ENCODE data around the gene GSG1.
"Not testable (repeated sequence)": the region's sequence is repeated elsewhere in the genome, so short reads cannot be mapped to it uniquely, and the experiment has no call there.

The GSG1 gene

DNA sequence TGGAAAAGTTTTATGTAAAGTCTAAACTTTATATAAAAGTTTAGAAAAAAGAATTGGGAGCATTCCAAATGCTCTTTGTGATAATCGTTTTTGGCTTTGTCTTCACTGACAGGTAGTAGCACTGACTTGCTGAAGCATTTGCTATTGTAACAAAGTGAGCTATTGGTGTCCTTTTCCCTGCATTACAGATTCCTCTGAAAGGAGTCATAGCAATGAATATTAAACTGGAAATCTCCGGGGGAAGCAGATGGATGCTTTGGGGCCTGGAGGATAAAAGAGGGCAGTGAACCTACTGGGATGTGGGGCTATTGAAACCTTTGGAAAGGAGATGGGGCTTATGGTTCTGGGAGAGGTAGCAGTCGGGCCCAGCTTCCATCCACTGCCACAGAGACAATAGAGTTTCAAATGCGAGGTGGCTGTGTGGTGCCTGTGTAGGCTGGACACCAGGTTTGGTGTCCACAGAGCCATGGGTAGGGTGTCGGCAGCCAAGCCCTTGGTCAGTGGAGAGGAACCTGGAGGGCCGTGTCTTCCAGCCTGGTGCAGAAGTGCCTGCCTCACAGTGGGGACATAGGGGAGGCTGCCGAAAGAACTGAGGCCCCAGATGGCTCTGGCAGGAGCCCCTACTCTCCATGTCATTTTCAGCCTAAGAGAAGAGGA is 10.1 kb downstream of the GSG1 start:
- no peak for DNase-seq (ENCODE audit: extremely low read depth in 1 of 2, low read depth in 1 of 2)

DNA sequence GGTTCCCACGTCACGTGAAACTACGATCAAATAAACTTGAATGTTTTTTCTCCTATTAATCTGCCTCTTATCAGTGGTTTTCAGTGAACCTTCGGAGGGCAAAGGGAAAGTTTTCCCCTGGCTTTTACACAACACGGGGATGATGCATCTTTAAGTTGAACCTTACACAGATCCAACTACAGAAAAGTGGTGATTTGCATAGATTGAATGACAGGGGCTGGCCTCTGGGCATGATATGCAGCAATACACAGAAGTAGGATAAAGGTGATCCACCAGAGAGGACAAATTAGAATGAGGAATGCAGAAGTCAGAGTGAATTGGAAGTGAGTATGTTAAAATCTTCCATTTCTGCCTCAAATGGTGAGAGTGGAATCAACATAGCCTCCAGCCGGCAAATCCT is 11.6 kb downstream of the GSG1 start:
- no peak for DNase-seq (ENCODE audit: extremely low read depth in 1 of 2, low read depth in 1 of 2)

DNA sequence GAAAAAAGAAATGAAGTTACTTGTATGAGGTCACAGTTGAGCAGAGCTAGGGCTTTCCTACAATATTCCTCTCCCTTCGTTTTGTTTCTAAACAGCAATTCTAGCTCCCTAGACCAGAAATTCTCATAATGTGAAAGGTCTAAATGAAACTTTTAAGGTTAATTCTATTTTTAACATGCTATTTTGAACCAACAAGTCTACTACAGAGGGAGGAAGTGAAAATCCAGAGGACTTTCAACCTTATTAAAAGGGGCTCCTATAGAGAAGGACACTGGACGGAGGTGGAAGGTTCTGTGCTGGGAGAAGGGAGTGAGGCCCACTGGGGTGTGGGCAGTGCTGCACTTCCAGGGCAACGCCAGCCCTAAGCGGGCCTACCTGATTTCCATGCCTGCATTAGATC is 13.4 kb downstream of the GSG1 start:
- no peak for DNase-seq (ENCODE audit: extremely low read depth in 1 of 2, low read depth in 1 of 2)

DNA sequence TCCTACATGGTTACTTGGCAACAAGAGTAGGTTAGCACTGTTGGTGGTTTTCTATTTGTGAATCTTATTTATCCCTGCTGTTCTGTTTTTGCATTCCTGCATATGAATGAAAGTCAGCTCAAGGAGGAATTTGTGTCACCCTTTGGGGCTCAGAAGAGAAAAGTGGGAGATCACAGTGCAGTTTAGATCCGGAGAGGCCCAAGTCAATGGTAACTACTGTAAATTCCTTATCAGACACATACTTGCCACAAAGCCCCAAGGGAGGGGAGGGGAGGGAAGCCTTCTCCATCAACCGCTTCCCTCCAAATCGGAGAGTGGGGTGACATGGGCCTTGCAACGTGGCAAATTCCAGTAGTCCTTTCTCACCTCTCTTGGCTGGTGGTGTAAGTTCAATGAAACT is 15.0 kb downstream of the GSG1 start:
- DNase-seq (ENCODE audit: extremely low read depth in 1 of 2, low read depth in 1 of 2) = no peak

DNA sequence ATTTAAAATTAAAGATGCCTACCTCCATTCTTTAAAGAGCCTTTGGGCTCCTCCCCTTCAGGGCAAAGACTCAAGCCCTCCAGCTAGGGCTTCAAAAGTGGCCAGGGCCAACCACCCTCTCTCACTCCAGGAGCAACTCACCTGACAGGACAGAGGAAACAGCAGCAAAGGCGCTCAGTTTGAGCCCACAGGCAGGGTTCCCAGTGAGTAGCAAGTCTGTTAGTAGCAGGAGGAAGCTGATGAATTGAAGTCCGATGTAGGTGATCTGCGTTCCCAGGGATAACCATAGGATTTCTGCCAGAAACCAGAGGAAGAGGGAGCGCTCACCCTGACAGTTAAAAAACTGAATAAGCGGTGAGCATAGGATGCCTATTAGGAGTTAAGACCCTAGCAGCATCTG is 15.7 kb downstream of the GSG1 start:
- no peak for DNase-seq (ENCODE audit: extremely low read depth in 1 of 2, low read depth in 1 of 2)

DNA sequence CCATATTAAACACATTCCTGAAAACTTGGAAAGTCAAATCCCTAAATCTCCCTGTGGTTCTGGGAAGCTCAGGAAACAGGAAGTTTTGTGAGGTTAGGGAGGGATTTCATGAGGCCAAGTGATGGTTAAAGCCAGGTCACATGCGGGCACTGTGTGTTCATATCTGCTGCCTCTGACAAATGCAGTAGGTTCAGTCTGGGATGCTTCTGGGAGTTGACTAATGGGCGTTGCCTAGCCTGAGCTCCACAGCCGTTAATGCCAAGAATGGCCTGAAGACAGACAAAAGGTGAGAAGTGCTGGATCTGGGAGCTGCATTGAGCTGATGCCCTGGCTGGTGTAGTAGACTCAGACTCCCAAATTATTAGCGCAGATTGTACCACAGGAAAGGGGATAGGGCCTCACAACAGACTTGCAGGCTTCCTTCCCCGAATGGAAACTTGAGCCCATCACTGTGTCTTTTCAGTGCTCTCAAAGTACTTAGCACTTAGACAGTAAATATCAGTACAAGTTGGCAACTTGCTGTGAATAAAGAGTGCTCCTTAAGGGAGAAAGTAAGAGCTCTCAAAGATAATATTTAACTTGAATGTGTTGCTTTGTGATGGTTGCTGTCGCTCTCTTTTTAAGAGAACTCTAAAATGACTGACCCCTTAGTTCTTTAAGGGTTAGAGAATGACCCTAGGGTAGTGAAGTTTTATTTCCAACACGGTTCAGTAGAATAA is 17.3 kb downstream of the GSG1 start:
- no peak for DNase-seq (ENCODE audit: extremely low read depth in 1 of 2, low read depth in 1 of 2)

DNA sequence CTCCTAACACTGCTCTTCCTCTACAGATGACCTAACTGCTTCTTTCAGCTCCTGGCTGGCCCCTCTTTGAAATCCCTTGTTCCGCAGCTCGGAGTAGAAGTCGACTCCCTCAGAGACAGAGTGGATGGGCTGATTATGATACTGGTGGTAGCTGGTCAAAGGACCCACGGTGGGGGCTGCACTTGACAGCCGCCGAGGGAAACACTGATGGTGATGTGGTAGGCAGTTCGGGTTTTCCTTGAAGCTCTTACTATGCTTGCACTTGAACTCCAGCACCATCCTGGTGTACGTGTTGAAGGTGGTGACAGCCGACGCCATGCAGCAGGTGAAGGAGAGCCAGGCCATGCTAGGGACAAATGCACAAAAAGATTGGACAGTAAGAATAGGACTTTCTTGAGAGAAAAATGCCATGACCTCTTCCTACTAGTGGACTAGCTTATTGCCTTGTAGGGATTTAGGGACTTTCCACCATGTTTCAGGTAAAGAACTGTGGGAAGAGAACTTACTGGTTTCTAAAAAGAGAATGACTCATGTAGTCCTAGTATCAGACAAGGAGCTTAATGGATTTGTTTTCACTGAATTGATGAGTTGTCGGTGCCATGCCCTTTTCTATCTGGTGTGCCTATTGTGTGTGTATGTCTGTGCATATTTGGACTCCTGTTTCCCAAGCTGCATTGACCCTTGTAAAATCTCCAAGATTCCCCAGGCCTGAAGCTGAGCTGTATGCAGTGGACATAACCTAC is 18.4 kb downstream of the GSG1 start:
- DNase-seq (ENCODE audit: extremely low read depth in 1 of 2, low read depth in 1 of 2) = no peak

DNA sequence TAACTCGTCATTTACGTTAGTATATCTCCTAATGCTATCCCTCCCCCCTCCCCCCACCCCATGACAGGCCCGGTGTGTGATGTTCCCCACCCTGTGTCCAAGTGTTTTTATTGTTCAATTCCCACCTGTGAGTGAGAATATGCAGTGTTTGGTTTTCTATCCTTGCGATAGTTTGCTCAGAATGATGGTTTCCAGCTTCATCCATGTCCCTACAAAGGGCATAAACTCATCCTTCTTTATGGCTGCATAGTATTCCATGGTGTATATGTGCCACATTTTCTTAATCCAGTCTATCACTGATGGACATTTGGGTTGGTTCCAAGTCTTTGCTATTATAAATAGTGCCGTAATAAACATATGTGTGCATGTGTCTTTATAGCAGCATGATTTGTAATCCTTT is 19.8 kb downstream of the GSG1 start:
- DNase-seq (ENCODE audit: extremely low read depth in 1 of 2, low read depth in 1 of 2) = not testable (repeated sequence)

DNA sequence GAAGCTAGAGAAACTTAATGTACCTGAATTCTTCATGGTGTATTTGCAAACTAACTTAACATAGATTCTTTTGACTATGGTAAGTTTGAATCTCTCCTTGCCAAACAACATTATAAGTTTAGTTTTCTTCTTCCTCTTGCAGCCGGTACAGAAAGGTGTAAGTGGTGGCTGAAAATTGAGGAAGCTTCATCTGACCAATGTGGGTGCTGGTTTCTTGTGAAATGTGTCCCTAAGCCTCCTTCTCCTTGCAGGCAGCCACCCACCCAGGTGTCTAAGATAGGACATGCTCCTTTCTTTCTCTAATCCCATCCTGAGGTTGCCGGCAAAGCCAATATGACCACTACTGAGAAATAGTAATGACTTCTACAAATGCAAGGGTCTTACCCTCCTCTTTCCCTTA is 20.6 kb downstream of the GSG1 start:
- no peak for DNase-seq (ENCODE audit: extremely low read depth in 1 of 2, low read depth in 1 of 2)

DNA sequence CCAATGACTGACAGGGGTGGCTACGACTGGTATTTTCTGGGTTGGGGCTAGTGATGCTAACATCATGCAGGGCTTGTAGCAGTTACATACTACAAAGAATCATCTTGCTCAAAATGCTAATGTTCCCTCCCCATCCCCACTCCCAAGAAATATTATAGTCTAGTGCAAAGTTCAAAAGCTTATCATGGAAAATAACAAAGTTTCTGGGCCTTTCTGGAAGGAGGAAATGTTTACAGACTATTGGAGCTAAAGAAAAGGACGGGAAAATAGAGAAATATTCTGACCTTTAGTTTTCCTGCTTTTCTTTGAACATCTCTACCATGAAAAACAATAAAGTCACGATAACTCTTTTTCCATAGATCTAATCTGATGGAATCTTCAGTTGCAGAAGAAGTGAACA is 23.2 kb downstream of the GSG1 start:
- no peak for DNase-seq (ENCODE audit: extremely low read depth in 1 of 2, low read depth in 1 of 2)

DNA sequence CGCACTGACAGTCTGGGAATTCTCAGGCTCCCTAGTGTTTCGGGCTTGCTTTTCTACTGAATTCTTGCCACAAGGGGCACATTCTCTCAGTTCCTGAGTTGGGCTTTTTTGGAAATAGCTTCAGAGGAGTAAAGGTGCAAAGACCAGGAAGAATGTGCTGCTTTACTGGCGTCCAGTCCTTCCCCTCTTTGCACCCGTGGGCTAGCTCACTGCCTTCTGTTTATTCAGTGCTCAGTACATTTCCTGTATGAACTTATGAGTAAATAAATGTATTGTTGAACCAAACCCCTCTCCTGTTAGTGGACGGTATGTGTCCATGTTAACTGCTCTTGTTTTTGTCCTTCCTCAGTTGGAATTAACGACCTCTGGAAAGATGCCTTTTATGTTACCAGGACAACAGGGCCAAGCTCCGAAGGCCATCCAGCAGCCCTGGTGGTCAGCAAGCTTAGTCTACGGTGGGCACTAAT is 24.0 kb downstream of the GSG1 start:
- no peak for DNase-seq (ENCODE audit: extremely low read depth in 1 of 2, low read depth in 1 of 2)

DNA sequence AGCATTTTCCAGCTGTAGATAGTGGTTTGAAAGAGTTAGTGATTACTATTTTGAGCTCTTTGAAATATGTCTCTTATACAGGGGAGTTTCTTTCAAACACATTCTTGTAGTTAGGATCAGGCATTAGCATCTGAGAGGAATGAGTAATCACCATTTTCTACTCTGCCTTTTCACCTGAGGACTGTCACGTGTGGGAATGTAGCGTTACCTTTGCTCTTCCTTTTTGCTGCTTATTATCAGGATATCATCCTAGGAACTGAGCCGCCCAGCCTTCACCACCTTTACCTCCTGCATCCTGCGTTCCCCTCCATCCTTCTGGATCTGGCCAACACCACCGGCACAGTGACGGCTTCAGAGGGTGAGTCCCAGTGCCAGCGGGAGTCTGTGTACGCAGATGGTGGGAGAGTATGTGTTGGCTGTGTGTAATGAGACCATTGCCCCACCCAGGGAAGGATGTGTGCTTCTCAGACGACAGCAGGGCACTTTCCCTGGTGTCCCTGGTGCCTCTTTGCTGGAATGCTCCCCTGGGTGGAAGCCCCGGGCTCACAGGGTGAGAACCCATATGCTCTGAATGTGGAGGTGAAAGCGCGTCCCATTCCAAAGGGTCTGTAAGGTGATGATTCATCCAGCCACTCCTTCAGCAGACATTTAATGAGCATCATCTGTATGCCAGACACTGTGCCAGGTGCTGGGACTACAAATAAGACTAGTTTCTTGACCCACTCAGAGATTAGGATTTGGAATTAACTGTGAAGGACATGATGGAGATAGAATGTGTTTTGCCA is 27.5 kb downstream of the GSG1 start:
- DNase-seq (ENCODE audit: extremely low read depth in 1 of 2, low read depth in 1 of 2) = no peak

DNA sequence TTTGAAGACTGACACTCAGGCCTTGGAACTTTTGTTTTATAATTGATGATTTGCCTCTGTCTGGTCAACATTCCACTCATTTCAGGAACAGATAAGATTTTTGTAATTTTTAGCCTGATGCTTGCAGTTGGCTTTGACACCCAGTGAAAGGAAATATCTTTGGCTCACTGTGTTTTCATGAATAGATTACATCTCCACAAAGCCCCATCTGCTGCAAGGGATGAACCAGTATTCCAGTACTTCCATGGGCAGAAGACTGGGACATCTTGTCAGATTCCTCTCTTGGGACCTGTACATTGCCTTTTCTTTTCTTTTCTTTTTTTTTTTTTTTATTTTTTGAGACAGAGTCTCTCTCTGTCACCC is 28.4 kb downstream of the GSG1 start:
- DNase-seq (ENCODE audit: extremely low read depth in 1 of 2, low read depth in 1 of 2) = no peak

DNA sequence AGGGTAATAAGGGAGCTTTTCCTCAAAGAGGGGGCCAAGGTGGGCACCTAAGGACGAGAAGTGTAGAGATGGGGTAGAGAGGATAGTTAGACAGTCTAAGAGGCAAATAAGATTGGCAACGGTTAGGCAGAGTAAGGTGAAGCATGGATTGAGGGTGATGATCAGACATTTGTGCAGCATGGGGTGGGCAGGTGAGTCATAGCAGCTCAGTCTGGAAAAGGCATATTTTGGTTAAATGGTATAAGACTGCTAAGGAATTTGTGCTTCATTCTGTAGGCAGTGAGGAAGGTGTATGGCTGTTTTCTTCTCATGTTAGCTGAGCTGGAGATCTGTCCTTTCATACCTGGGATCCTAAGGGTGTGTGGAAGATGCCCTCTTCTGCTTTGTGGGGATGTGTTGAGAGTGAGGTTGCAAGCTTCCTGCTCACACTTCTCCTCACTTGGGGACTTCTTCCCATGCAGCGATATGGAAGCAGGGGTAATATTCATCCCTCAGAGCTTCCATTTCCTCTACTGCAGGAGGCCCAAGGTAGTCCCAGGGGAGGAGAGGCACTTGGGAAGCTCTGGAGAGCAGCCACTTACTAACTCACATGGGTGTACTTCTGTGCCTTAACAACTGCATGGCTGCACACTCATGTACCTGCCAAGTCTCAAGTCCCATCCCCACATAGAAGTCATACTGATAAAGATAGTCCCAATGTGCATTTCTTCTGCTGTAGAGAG is 28.9 kb downstream of the GSG1 start:
- DNase-seq (ENCODE audit: extremely low read depth in 1 of 2, low read depth in 1 of 2) = no peak

DNA sequence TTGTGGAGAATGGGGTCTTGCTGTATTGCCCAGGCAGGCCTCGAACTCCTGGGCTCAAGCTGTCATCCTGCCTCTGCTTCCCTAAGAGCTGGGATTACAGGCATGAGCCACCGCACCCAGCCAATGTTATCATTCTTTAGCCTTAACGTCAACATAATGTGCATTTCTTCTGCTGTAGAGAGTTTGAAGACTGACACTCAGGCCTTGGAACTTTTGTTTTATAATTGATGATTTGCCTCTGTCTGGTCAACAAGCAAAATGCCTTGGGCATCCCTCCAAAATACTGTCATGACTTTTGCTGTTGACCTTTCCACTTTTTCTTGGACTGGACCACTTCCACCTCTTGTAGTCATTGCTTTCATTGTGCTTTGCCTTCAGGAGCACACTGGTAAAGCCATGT is 30.3 kb downstream of the GSG1 start:
- no peak for DNase-seq (ENCODE audit: extremely low read depth in 1 of 2, low read depth in 1 of 2)

DNA sequence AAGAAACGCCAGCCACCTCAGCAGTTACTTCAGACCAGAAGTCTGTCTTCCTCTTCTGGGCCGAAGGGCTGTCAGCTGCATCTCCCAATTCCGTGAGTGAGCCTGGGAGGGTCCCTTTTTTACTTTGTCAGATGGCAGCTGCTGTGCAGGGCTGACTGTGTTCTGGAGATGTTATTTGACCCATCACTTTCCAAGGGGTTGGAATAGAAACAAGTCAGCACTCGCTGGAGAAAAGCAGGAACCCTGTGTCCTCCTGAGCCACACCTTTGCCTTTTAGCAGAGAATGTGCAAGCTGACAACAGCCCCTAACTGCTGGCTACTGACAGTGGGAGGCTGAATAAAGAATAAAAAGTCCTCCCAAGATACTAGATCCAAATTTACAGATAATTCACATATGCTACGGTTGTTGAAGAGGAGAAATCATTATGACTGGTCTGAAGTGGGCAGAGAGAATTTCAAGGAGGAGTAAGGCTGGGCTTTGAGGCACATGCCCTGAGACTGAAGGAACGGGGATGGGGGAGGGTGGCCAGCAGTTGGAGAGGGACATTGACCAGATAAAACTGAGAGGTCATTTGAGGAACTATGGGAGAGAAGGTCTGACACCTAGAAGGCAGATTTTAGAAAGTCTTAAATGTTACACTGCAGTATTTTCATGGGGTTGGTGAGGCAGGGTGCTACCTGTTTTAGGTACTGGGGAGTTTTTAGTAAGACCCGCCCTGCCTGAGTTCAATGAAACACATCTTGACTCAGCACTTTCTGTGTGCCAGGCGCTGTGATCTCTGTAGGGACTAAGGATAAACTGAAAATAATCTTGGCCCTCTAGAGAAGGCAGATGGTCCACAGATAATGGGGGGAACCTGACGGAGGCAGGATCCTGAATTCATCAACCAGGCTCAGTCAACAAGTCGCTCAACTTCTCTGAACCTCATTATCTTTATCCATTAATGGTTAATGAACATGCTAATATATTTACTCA is 31.9 kb downstream of the GSG1 start:
- no peak for DNase-seq (ENCODE audit: extremely low read depth in 1 of 2, low read depth in 1 of 2)

DNA sequence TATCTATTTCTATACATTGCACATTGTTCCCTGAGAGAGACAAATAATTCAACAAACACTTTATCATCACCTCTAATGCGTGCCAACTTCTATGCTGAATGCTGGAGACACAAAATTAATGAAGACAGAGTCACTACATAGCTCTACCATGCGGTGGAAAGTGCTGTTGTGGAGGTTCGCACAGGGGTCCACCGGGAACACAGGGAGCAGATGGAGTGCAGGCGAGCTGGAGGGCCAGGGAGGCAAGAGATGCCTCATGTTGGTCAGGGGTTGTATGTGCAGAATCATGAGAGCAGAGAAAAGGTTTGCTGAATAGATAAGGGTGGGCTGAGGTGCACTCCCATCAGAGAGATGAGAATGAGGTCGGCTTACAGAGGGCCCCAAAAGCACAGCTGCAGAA is 34.1 kb downstream of the GSG1 start:
- no peak for DNase-seq (ENCODE audit: extremely low read depth in 1 of 2, low read depth in 1 of 2)

DNA sequence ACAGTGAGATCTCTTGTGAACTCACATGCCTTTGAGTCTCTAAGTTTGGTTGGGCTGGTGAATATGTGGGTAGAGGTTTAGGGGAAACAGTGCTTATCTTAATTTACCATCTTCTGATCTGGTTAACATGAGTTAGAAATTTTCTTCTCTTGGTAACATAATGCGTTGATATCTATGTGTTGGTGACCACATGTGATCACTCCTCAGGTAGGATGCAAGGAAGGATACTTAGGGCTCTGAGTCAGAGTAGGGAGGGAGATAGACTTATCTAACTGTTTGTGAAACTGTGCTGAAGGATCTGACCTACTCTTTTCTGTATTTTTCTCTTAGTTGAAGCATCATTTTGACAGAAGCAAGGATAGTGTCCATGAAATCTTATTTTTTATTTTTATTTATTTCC is 36.1 kb downstream of the GSG1 start:
- no peak for DNase-seq (ENCODE audit: extremely low read depth in 1 of 2, low read depth in 1 of 2)

DNA sequence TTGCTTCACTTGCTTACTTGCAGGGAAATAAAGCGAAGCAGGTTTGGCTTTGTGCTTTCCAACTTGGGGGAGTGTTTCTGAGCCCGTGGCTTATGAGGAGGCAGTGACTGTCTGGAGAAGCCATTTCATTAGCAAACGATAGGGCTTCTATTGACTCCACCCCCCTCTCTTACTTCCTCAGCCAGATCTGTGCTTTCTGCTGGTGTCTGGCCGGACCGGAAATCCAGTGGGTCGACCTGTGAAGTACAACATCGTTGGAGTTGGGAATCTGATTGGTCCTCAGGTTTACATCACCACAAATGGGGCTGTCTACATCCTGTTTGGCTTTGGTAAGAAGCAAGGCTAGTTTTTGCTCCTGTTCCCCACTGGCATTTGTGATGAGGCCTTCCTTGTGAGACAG is 37.0 kb downstream of the GSG1 start:
- DNase-seq (ENCODE audit: extremely low read depth in 1 of 2, low read depth in 1 of 2) = no peak

DNA sequence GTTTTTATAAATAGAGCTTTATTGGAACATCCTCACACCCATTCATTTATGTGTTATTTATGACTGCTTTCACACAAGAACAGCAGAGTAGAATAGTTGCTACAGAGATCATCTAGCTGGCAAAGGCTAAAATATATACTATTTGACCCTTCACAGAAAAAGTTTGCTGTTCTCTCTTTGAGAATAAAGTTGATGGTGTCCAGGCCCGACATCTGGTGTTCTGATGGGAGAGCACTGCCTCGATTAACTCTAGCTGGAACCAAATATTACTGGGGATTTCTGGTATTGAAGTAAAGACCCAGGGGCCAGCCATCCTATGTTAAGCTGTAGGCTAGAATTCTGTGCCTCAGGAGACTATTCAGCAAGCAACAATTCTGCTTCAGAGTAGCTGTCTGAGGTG is 37.5 kb downstream of the GSG1 start:
- DNase-seq (ENCODE audit: extremely low read depth in 1 of 2, low read depth in 1 of 2) = no peak
